HepG2 (cell line): ENCODE results near the gene KCNK17. TPM values are rescaled to one million over a fixed set of nuclear protein-coding genes. Genes with fewer than 3 reads are reported as not detected.

Experiments
- ATAC-seq: fragments of 200-7000 bp; cut with Tn5 transposase; 3 replicates; pipeline ENCODE4 v1.9.1; 2020; ENCODE audit warnings: mild to moderate bottlenecking, moderate library complexity
- BruUV-seq: library from RNA; stranded (reverse); fragments of 400-500 nt; replicated peaks from 2 replicates; lab custom pipeline; 2021; lab: Mats Ljungman, UMichigan
- CTCF ChIA-PET: fragments of 300-600 bp; formaldehyde crosslinking; extraction: SDS; loops from one replicate; lab custom pipeline; 2021; ENCODE audit warnings: low total read pairs, inconsistent platforms, low intra/inter-chr PET ratio; lab: Yijun Ruan, JAX
- POLR2A ChIA-PET: fragments of 350-600 bp; sonication (Branson Sonifier 250); formaldehyde crosslinking; loops from one replicate; lab custom pipeline; 2020; ENCODE audit warnings: antibody characterized with exemption, inconsistent platforms; lab: Yijun Ruan, JAX
- DNase-seq: peaks from one replicate; pipeline ENCODE4 v3.0.0-alpha.2; 2015; ENCODE audit warnings: low spot score
- FAIRE-seq: peaks from 3 replicates; lab custom pipeline; 2011; peaks lifted over from hg19 to GRCh38; lab: Jason Lieb, UNC
- H2AFZ ChIP-seq: one replicate; pipeline ENCODE4 v1.6.1; 2011; ENCODE audit warnings: low read length, inconsistent platforms
- H3K27ac ChIP-seq: fragments of 300-600 bp; 3 replicates; pipeline ENCODE4 v1.8.0; 2011; ENCODE audit warnings: mixed run types, mild to moderate bottlenecking, mixed read lengths, low read length, inconsistent platforms; ENCODE audit not compliant: insufficient read depth; ENCODE audit errors: extremely low read length
- H3K27me3 ChIP-seq, 2 experiments: fragments of 200-600 bp in 1 of 2; 2 replicates in 1 of 2; 3 replicates in 1 of 2; pipeline versions ENCODE4 v1.6.0 to v1.8.0; 2011; ENCODE audit warnings: low read length in 2 of 2, mild to moderate bottlenecking in 2 of 2, moderate library complexity in 2 of 2, inconsistent platforms in 1 of 2; ENCODE audit not compliant: insufficient read depth in 2 of 2, control insufficient read depth in 1 of 2
- H3K36me3 ChIP-seq, 2 experiments: fragments of 200-600 bp in 1 of 2; replicated peaks in 1 of 2; 2 replicates in 1 of 2; 3 replicates in 1 of 2; pipeline versions ENCODE4 v1.5.1 to v1.8.0; 2011; ENCODE audit warnings: low read length in 2 of 2, inconsistent platforms in 1 of 2; ENCODE audit not compliant: insufficient read depth in 2 of 2, control insufficient read depth in 1 of 2
- H3K4me1 ChIP-seq: 2 replicates; pipeline ENCODE4 v1.5.1; 2012; ENCODE audit warnings: low read length, inconsistent platforms; ENCODE audit not compliant: insufficient read depth
- H3K4me2 ChIP-seq: 2 replicates; pipeline ENCODE4 v1.6.0; 2011; ENCODE audit warnings: low read depth, low read length, inconsistent platforms
- H3K4me3 ChIP-seq, 3 experiments: fragments of 200-600 bp in 1 of 3; sonication (generic), shearing (Covaris generic) in 1 of 3; replicated peaks in 1 of 3; 2 replicates each; pipeline ENCODE4 v1.5.1; 2011 to 2016; ENCODE audit warnings: low read length in 3 of 3, inconsistent platforms in 2 of 3, low read depth in 2 of 3, mild to moderate bottlenecking in 2 of 3, control low read depth in 1 of 3, mixed read lengths in 1 of 3; ENCODE audit not compliant: insufficient read depth in 1 of 3
- H3K79me2 ChIP-seq: one replicate; pipeline ENCODE4 v1.6.1; 2011; ENCODE audit warnings: low read length, inconsistent platforms; ENCODE audit not compliant: insufficient read depth
- H3K9ac ChIP-seq: 2 replicates; pipeline ENCODE4 v1.6.0; 2011; ENCODE audit warnings: mild to moderate bottlenecking, low read depth, low read length, inconsistent platforms; ENCODE audit not compliant: insufficient read depth
- H3K9me3 ChIP-seq: 2 replicates; pipeline ENCODE4 v1.5.1; 2012; ENCODE audit warnings: mild to moderate bottlenecking, low read length
- H4K20me1 ChIP-seq: 2 replicates; pipeline ENCODE4 v1.6.0; 2011; ENCODE audit warnings: inconsistent platforms, mild to moderate bottlenecking, low read length, moderate library complexity; ENCODE audit not compliant: insufficient read depth
- HMGA1 ChIP-seq: sonication (generic); formaldehyde crosslinking; conservative IDR thresholded peaks from 2 replicates; pipeline ENCODE4 v1.4.0; 2020; ENCODE audit warnings: missing genetic modification reagents
- KDM3A ChIP-seq: IDR thresholded peaks from 2 replicates; pipeline ENCODE4 v1.6.1; 2018; ENCODE audit warnings: low read depth, missing compliant biosample characterization
- NBN ChIP-seq: fragments of 450-650 bp; conservative IDR thresholded peaks from 2 replicates; pipeline ENCODE4 v1.6.1; 2017
- PHF5A ChIP-seq: IDR thresholded peaks from one replicate; pipeline ENCODE4 v1.6.1; 2018; ENCODE audit warnings: low read depth, missing genetic modification reagents; ENCODE audit not compliant: unreplicated experiment
- ZFP37 ChIP-seq: sonication (generic); formaldehyde crosslinking; IDR thresholded peaks from 2 replicates; pipeline ENCODE4 v1.4.0; 2020; ENCODE audit warnings: missing genetic modification reagents, borderline replicate concordance
- ZMAT5 ChIP-seq: sonication (generic); formaldehyde crosslinking; IDR thresholded peaks from 2 replicates; pipeline ENCODE4 v1.5.0; 2020; ENCODE audit warnings: mild to moderate bottlenecking, low read depth, missing genetic modification reagents, borderline replicate concordance
- ZMYM4 ChIP-seq: sonication (generic); formaldehyde crosslinking; IDR thresholded peaks from 2 replicates; pipeline ENCODE4 v1.8.1; 2023; ENCODE audit warnings: mild to moderate bottlenecking, missing genetic modification reagents
- ZNF512B ChIP-seq: sonication (generic); formaldehyde crosslinking; IDR thresholded peaks from 2 replicates; pipeline ENCODE4 v1.5.1; 2020; ENCODE audit warnings: missing genetic modification reagents, mild to moderate bottlenecking, borderline replicate concordance
- ZNF563 ChIP-seq: sonication (generic); formaldehyde crosslinking; IDR thresholded peaks from 2 replicates; pipeline ENCODE4 v1.8.0; 2022; ENCODE audit warnings: mild to moderate bottlenecking, moderate library complexity, missing genetic modification reagents
- ZNF589 ChIP-seq: sonication (generic); formaldehyde crosslinking; conservative IDR thresholded peaks from 2 replicates; pipeline ENCODE4 v1.8.0; 2022; ENCODE audit warnings: mild to moderate bottlenecking, moderate library complexity, missing genetic modification reagents
- ZNF616 ChIP-seq: sonication (generic); formaldehyde crosslinking; IDR thresholded peaks from 2 replicates; pipeline ENCODE4 v1.5.0; 2020; ENCODE audit warnings: low read depth, mild to moderate bottlenecking, missing genetic modification reagents
- ZNF678 ChIP-seq: sonication (generic); formaldehyde crosslinking; IDR thresholded peaks from 2 replicates; pipeline ENCODE4 v1.4.0; 2020; ENCODE audit warnings: mild to moderate bottlenecking, missing genetic modification reagents
- ZNF770 ChIP-seq: sonication (generic); formaldehyde crosslinking; IDR thresholded peaks from 2 replicates; pipeline ENCODE4 v1.5.0; 2020; ENCODE audit warnings: mild to moderate bottlenecking, missing genetic modification reagents
- WGBS: methylation state at CpG from one replicate; pipeline ENCODE4 v1.1.6; 2017; ENCODE audit warnings: low lambda C conversion rate; 5-methylcytosine and 5-hydroxymethylcytosine counted together
- in situ Hi-C: cut with HindIII; loops from 2 replicates; pipeline ENCODE4 v1.10.0; 2017; ENCODE audit warnings: low pct_unique_long_range_greater_than_20kb; ENCODE audit not compliant: extremely low pct_ligation_motif_present
- intact Hi-C: fragments of 100-400 bp; cut with micrococcal nuclease; formaldehyde crosslinking; loops from one replicate; pipeline ENCODE4 v1.10.0; 2022; ENCODE audit not compliant: unreplicated experiment
- polyA plus RNA-seq, 8 experiments: library from polyadenylated mRNA; depleted of rRNA in 3 of 8; stranded (reverse) in 7 of 8; unstranded in 1 of 8; fragments of >200 nt; fragmentation: Illumina TruSeq in 4 of 8; extraction: Trizol in 4 of 8; gene quantifications; 2 replicates each; pipeline versions ENCODE4 v1.2.1 to v1.2.3, GENCODE V29; 2011 to 2016; ENCODE audit warnings: low read depth in 4 of 8, missing spikeins in 1 of 8, mixed read lengths in 1 of 8; ENCODE audit not compliant: insufficient read depth in 1 of 8
- total RNA-seq, 5 experiments: library from RNA; depleted of rRNA; stranded (reverse); fragments of >200 nt; fragmentation: Illumina TruSeq; extraction: Trizol; gene quantifications; 2 replicates each; pipeline ENCODE4 v1.2.3, GENCODE V29; 2016; ENCODE audit warnings: low read depth in 1 of 5

The KCNK17 gene
- total and polyA plus RNA-seq, 2 of the 13 experiments (the other 11 are each of a cell fraction or from before 2014, with no cell fraction given): not detected

GRCh38 chr6:39302669-39303424 lies 11.4 kb downstream of the KCNK17 start:
- CTCF ChIA-PET: interaction anchor here (1.0 to 4.1 kb wide), 6 partner anchors 113 to 430 kb away, joined by 3 to 76 read pairs (median 5); no protein-coding TSS in a partner anchor
- H3K4me1 ChIP-seq: peaks cover 8% of the 10 kb centered on the region
- H2AFZ ChIP-seq: no peak overlapping the region
- H3K27me3 ChIP-seq: 0 out of 5 replicates have a peak, but pooled peaks cover 0 to 9% of the 10 kb centered on the region in 2 experiments
- H3K36me3 ChIP-seq: no peaks in the 10 kb centered on the region
- H3K9me3 ChIP-seq: no peaks in the 10 kb centered on the region
- peak; percentile 93 for ATAC-seq
- 1% methylated on average over 11 of the region's 11 CpGs for WGBS
- DNase-seq: peak; percentile 66
- H3K4me2 ChIP-seq: peak overlapping the region; percentile 13; the same call in 1 of the 2 replicates
- no peaks in the 10 kb centered on the region for H3K79me2 ChIP-seq
- no peaks in the 10 kb centered on the region for H4K20me1 ChIP-seq
- intact Hi-C loops: loop anchor here (1.0 to 5.0 kb wide), 3 partner anchors 113 to 306 kb away; no protein-coding TSS in a partner anchor
- POLR2A ChIA-PET: no interaction called here
- no peak overlapping the region for H3K4me3 ChIP-seq
- FAIRE-seq: peak; percentile 80
- no TSS peak for BruUV-seq
- no peak overlapping the region for H3K9ac ChIP-seq
- H3K27ac ChIP-seq: no peak overlapping the region
- in situ Hi-C loops: loop anchor here (5.0 to 10.0 kb wide), 2 partner anchors 136 to 298 kb away; no protein-coding TSS in a partner anchor
- no peak for TF ChIP-seq ZNF770 (CRISPR knock-in tag)
- no peak for TF ChIP-seq ZNF589
- no peak for TF ChIP-seq ZFP37 (CRISPR knock-in tag)
- peak; percentile 54; the same call in 1 of the 2 replicates for TF ChIP-seq KDM3A (CRISPR knock-in tag)
- no peak for TF ChIP-seq ZNF616 (CRISPR knock-in tag)
- TF ChIP-seq ZNF512B (CRISPR knock-in tag): 0 out of 2 replicates have a peak, but pooled peaks have one; percentile 46
- no peak for TF ChIP-seq ZMAT5
- TF ChIP-seq ZMYM4: 0 out of 2 replicates have a peak, but pooled peaks have one; percentile 16
- TF ChIP-seq PHF5A (CRISPR knock-in tag): no peak
- no peak for TF ChIP-seq ZNF678 (CRISPR knock-in tag)
- no peak for TF ChIP-seq NBN
- TF ChIP-seq ZNF563 (CRISPR knock-in tag): no peak
- TF ChIP-seq HMGA1: no peak
